PC-3 (cell line): ENCODE measurements around the gene COL12A1. TPM values are rescaled to one million over a fixed set of nuclear protein-coding genes. Genes with fewer than 3 reads are reported as not detected.

Experiments used
- ATAC-seq: fragments of 200-7000 bp; cut with Tn5 transposase; 2 replicates; pipeline ENCODE4 v1.9.1; 2020; ENCODE audit warnings: mild to moderate bottlenecking, moderate library complexity
- BruUV-seq: library from RNA; stranded (reverse); fragments of 400-500 nt; replicated peaks from 2 replicates; lab custom pipeline; 2021; lab: Mats Ljungman, UMichigan
- CTCF ChIA-PET: fragments of 300-600 bp; sonication (Branson Sonifier 250); formaldehyde crosslinking; loops from one replicate; lab custom pipeline; 2022; ENCODE audit warnings: antibody characterized with exemption; lab: Charles Lee
- POLR2A ChIA-PET: fragments of 300-600 bp; sonication (Branson Sonifier 250); formaldehyde crosslinking; loops from one replicate; lab custom pipeline; 2022; ENCODE audit warnings: antibody characterized with exemption; ENCODE audit not compliant: unreplicated experiment; lab: Charles Lee
- DNase-seq: peaks from one replicate; pipeline ENCODE4 v3.0.0-alpha.2; 2015
- H2AFZ ChIP-seq: fragments of 300-600 bp; sonication (generic); 2 replicates; pipeline ENCODE4 v1.6.0; 2016; ENCODE audit warnings: antibody characterized with exemption, low read length
- H3F3A ChIP-seq: fragments of 300-600 bp; sonication (generic); one replicate; pipeline ENCODE4 v1.6.0; 2017; ENCODE audit warnings: antibody characterized with exemption, low read length, control low read depth, mild to moderate bottlenecking; ENCODE audit not compliant: unreplicated experiment
- H3K27ac ChIP-seq: fragments of 300-600 bp; sonication (generic); 2 replicates; pipeline ENCODE4 v1.5.1; 2016; ENCODE audit warnings: mild to moderate bottlenecking, low read length
- H3K27me3 ChIP-seq: fragments of 300-600 bp; sonication (generic); 2 replicates; pipeline ENCODE4 v1.6.1; 2016; ENCODE audit warnings: low read length, mixed read lengths
- H3K36me3 ChIP-seq: fragments of 300-600 bp; sonication (generic); 2 replicates; pipeline ENCODE4 v1.6.1; 2016; ENCODE audit warnings: low read depth, mixed run types, low read length, mixed read lengths
- H3K4me1 ChIP-seq: fragments of 300-600 bp; sonication (generic); 2 replicates; pipeline ENCODE4 v1.5.1; 2016; ENCODE audit warnings: low read length; ENCODE audit not compliant: insufficient read depth
- H3K4me2 ChIP-seq: fragments of 300-600 bp; sonication (generic); 2 replicates; pipeline ENCODE4 v1.6.0; 2016; ENCODE audit warnings: low read length
- H3K4me3 ChIP-seq: fragments of 300-600 bp; sonication (generic); 2 replicates; pipeline ENCODE4 v1.5.1; 2016; ENCODE audit warnings: mild to moderate bottlenecking, low read length, mixed read lengths
- H3K79me2 ChIP-seq: fragments of 300-600 bp; sonication (generic); 2 replicates; pipeline ENCODE4 v1.6.1; 2017; ENCODE audit warnings: low read length, mixed read lengths
- H3K9ac ChIP-seq: fragments of 300-600 bp; sonication (generic); 2 replicates; pipeline ENCODE4 v1.6.0; 2016; ENCODE audit warnings: mild to moderate bottlenecking, low read length
- H3K9me2 ChIP-seq: fragments of 300-600 bp; sonication (generic); replicated peaks from 2 replicates; pipeline ENCODE4 v1.6.1; 2016; ENCODE audit warnings: mixed run types, low read length, mixed read lengths
- H3K9me3 ChIP-seq: fragments of 300-600 bp; sonication (generic); 2 replicates; pipeline ENCODE4 v1.6.1; 2016; ENCODE audit warnings: low read length, mixed read lengths
- H4K20me1 ChIP-seq: fragments of 300-600 bp; sonication (generic); 2 replicates; pipeline ENCODE4 v1.6.1; 2016; ENCODE audit warnings: low read length, mixed read lengths
- EZH2 ChIP-seq: fragments of 300-600 bp; sonication (generic); IDR thresholded peaks from one replicate; pipeline ENCODE4 v1.6.1; 2017; ENCODE audit warnings: antibody characterized with exemption, mild to moderate bottlenecking, low read length; ENCODE audit not compliant: unreplicated experiment
- EZH2phosphoT487 ChIP-seq: fragments of 300-600 bp; sonication (generic); IDR thresholded peaks from 2 replicates; pipeline ENCODE4 v1.6.1; 2018; ENCODE audit warnings: mild to moderate bottlenecking, antibody characterized with exemption, low read length, borderline replicate concordance
- intact Hi-C: fragments of 100-400 bp; cut with micrococcal nuclease; formaldehyde crosslinking; loops from 2 replicates; pipeline ENCODE4 v1.9.0; 2023
- total RNA-seq: library from RNA; depleted of rRNA; stranded (reverse); fragments of >200 nt; gene quantifications from 2 replicates; pipeline ENCODE4 v1.2.3, GENCODE V29; 2014
- TF ChIP-seq, protein P1 (sequence below): fragments of 300-600 bp; sonication (generic); conservative IDR thresholded peaks from 2 replicates; pipeline ENCODE4 v1.5.1; 2017; ENCODE audit warnings: antibody characterized with exemption, low read depth, mild to moderate bottlenecking, low read length

The COL12A1 gene
- total RNA-seq, 1 experiment from 2014 or later = 24.2 TPM

DNA sequence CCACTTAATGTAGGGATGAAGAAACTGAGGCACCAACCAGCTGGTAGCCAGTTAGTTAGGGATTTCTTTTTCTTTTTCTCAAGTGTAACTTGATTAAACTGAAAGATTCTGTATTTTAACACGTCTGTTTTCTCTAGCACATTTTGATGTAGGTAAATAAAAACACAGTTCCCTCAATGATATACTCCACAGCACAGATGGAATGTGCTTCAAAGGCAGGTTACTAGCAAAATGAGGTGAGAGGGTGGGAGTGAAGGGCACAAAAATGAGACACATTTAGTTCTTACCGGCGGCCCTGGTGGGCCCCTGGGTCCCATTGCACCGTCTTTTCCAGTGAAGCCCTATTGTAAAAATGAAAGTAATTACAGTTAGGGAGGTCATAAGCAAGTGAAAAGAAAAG is 108.9 kb downstream of the COL12A1 start:
- H3K79me2 ChIP-seq = no peaks in the 10 kb centered on the region
- ATAC-seq (no peak), DNase-seq (no peak)
- no peaks in the 10 kb centered on the region for H3K9me3 ChIP-seq
- CTCF ChIA-PET = no interaction called here
- TF ChIP-seq, protein P1, sequence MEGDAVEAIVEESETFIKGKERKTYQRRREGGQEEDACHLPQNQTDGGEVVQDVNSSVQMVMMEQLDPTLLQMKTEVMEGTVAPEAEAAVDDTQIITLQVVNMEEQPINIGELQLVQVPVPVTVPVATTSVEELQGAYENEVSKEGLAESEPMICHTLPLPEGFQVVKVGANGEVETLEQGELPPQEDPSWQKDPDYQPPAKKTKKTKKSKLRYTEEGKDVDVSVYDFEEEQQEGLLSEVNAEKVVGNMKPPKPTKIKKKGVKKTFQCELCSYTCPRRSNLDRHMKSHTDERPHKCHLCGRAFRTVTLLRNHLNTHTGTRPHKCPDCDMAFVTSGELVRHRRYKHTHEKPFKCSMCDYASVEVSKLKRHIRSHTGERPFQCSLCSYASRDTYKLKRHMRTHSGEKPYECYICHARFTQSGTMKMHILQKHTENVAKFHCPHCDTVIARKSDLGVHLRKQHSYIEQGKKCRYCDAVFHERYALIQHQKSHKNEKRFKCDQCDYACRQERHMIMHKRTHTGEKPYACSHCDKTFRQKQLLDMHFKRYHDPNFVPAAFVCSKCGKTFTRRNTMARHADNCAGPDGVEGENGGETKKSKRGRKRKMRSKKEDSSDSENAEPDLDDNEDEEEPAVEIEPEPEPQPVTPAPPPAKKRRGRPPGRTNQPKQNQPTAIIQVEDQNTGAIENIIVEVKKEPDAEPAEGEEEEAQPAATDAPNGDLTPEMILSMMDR = no peak
- TF ChIP-seq EZH2phosphoT487 (no peak), EZH2 (no peak)
- no peak overlapping the region for H3K4me2 ChIP-seq
- no peak overlapping the region for H2AFZ ChIP-seq
- no peaks in the 10 kb centered on the region for H3K9me2 ChIP-seq
- no peaks in the 10 kb centered on the region for H3K27me3 ChIP-seq
- H3K36me3 ChIP-seq = peaks cover 4% of the 10 kb centered on the region; the same call in 1 of the 2 replicates
- no peaks in the 10 kb centered on the region for H4K20me1 ChIP-seq
- POLR2A ChIA-PET = no interaction called here
- H3F3A ChIP-seq = no peaks in the 10 kb centered on the region
- intact Hi-C loops = no loop called here
- BruUV-seq = no TSS peak
- no peak overlapping the region for H3K27ac ChIP-seq
- H3K9ac ChIP-seq = no peak overlapping the region
- no peak overlapping the region for H3K4me3 ChIP-seq
- H3K4me1 ChIP-seq = peaks cover 16% of the 10 kb centered on the region

DNA sequence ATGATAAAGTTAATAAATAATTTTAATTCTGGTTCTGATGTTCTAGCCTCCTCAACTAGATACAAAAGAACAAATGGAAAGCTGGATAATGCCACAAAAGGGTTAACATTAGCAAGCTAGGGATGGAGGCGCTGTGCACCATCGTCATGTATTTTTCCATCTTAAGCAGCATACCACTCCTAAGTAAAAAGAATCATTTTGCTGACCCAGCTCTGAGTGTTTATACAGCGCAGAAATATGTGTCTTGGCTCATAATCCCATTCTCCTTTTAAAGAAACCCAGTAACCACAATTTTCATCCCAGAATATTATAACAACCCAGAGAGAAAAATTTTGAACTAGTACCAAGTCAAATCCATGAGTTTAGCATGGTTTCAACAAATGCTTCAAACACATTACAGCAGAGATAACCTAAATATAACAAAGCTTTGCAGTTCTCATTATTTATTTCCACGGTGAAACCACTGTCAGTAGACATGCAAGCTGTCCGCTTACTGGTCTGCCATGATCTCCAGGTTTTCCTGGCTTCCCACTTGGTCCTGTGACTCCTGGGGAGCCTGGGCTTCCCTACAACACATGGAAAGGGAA is 111.1 kb downstream of the COL12A1 start:
- Histone ChIP-seq H3K9me2 (no peaks in the 10 kb centered on the region), H4K20me1 (no peaks in the 10 kb centered on the region), H3K4me2 (no peak overlapping the region), H3K27me3 (no peaks in the 10 kb centered on the region), H3K27ac (no peak overlapping the region), H2AFZ (no peak overlapping the region), H3K4me3 (no peak overlapping the region), H3K79me2 (no peaks in the 10 kb centered on the region), H3K4me1 (peaks cover 16% of the 10 kb centered on the region), H3K36me3 (no peaks in the 10 kb centered on the region), H3K9ac (no peak overlapping the region), H3K9me3 (no peaks in the 10 kb centered on the region), H3F3A (no peaks in the 10 kb centered on the region)
- POLR2A ChIA-PET = no interaction called here
- intact Hi-C loops = no loop called here
- ATAC-seq (no peak), DNase-seq (no peak)
- no peak for TF ChIP-seq EZH2phosphoT487
- TF ChIP-seq EZH2 = no peak
- TF ChIP-seq, protein P1 = no peak
- CTCF ChIA-PET = no interaction called here
- no TSS peak for BruUV-seq

DNA sequence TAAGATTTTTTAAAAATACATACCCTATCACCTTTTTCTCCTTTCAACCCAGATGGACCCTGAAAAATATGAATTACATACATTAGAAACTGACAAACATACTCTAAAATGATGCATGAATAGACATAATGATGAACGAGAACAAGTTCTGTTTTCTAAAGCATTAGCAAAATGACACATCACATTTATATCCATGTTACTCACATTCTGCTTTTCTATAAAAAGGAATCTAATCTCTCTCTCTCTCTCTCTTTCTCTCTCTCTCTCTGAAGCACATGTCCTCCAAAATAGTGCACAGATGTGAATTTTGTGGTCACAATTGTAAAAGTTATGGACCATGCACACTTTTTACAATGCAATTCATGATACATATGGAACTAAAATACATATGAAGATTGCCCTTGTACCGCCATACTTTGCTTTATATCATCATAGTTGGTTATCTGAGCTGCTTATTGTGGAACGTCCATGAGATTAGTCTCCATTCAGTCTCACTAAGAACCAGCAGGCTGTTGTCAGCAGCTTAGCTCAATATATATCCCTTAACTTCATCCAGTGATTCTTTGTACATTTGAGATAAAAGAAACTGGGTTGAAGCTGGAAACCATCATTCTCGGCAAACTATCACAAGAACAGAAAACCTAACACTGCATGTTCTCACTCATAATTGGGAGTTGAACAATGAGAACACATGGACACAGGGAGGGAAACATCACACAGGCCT is 114.2 kb downstream of the COL12A1 start:
- no peak for TF ChIP-seq EZH2phosphoT487
- TF ChIP-seq, protein P1 = no peak
- no peak for TF ChIP-seq EZH2
- Histone ChIP-seq H3F3A (no peaks in the 10 kb centered on the region), H3K9me2 (no peaks in the 10 kb centered on the region), H4K20me1 (no peaks in the 10 kb centered on the region), H3K27ac (no peak overlapping the region), H2AFZ (no peak overlapping the region), H3K4me3 (no peak overlapping the region), H3K4me1 (no peaks in the 10 kb centered on the region), H3K36me3 (no peaks in the 10 kb centered on the region), H3K79me2 (no peaks in the 10 kb centered on the region), H3K4me2 (no peak overlapping the region), H3K9ac (no peak overlapping the region), H3K9me3 (no peaks in the 10 kb centered on the region), H3K27me3 (no peaks in the 10 kb centered on the region)
- intact Hi-C loops = no loop called here
- ChIA-PET CTCF (no interaction called here), POLR2A (no interaction called here)
- BruUV-seq = no TSS peak
- no peak for ATAC-seq
- no peak for DNase-seq
